ENCODE data around the gene MYBPHL. TPM values are rescaled to one million over a fixed set of nuclear protein-coding genes. Genes with fewer than 3 reads are reported as not detected.

Gene MYBPHL
- polyA plus RNA-seq, 5 donors, result 0.14 to 0.39 (median 0.22) TPM; not detected in 1

- DNase-seq, result no peak
These were observed 39.8 kb downstream of the MYBPHL start for GRCh38 chr1:109266965-109267364.

- no peak for DNase-seq
These were observed 41.0 kb downstream of the MYBPHL start for GRCh38 chr1:109265741-109266330.

- DNase-seq, result no peak
These were observed 41.8 kb downstream of the MYBPHL start for GRCh38 chr1:109265016-109265415.

GRCh38 chr1:109264379-109264755 is 42.4 kb downstream of the MYBPHL start:
- DNase-seq, result no peak

GRCh38 chr1:109263597-109264378 is 43.0 kb downstream of the MYBPHL start:
- DNase-seq, result peak; percentile 71 to 74

- DNase-seq, result no peak
These were observed 43.6 kb downstream of the MYBPHL start for GRCh38 chr1:109263234-109263596.

- DNase-seq, result no peak
These were observed 44.4 kb downstream of the MYBPHL start for GRCh38 chr1:109262231-109263055.

- no peak for DNase-seq
These were observed 45.2 kb downstream of the MYBPHL start for GRCh38 chr1:109261578-109261977.

- DNase-seq, result no peak
These were observed 45.8 kb downstream of the MYBPHL start for GRCh38 chr1:109261006-109261405.

- DNase-seq, result no peak
These were observed 46.9 kb downstream of the MYBPHL start for GRCh38 chr1:109259674-109260557.

- no peak for DNase-seq
These were observed 48.0 kb downstream of the MYBPHL start for GRCh38 chr1:109258481-109259466.

GRCh38 chr1:109257682-109258421 is 49.0 kb downstream of the MYBPHL start:
- DNase-seq, result no peak

- DNase-seq, result no peak
These were observed 49.7 kb downstream of the MYBPHL start for GRCh38 chr1:109256971-109257681.

GRCh38 chr1:109256085-109256484 is 50.7 kb downstream of the MYBPHL start:
- DNase-seq, result no peak

GRCh38 chr1:109255678-109256077 is 51.1 kb downstream of the MYBPHL start:
- DNase-seq, result no peak

GRCh38 chr1:109255097-109255651 is 51.6 kb downstream of the MYBPHL start:
- no peak for DNase-seq

GRCh38 chr1:109254621-109255096 is 52.2 kb downstream of the MYBPHL start:
- no peak for DNase-seq
